ENCODE results near the gene AKAP4. TPM values are rescaled to one million over a fixed set of nuclear protein-coding genes. Genes with fewer than 3 reads are reported as not detected.

AKAP4 gene
- total RNA-seq, 1 experiment from 2014 or later, result not detected

Other genes starting within 250 kb of the AKAP4 start
- 0.48 and 1.2 TPM in 2 replicates for gene CCNB3, start 3.8 kb upstream of the AKAP4 start, total RNA-seq (2014; rRNA removed; shearing (Covaris generic))